Measurements from ENCODE around the gene AFF4. TPM values are rescaled to one million over a fixed set of nuclear protein-coding genes. Genes with fewer than 3 reads are reported as not detected.
A peak's percentile ranks its signal among the peaks of the same experiment; 100 is the strongest.

The AFF4 gene
- total and polyA plus RNA-seq, 9 of the 15 experiments (the other 6 are each of a cell fraction or from before 2014, with no cell fraction given) = 1.7 to 25.8 (median 17.9) TPM

- TF ChIP-seq ZNF77 (CRISPR knock-in tag; IDR thresholded peaks at IDR 0.05) (no peak), SETDB1 (IDR thresholded peaks at IDR 0.05; ENCODE audit: low read length) (no peak), ZNF766 (CRISPR knock-in tag; conservative IDR thresholded peaks at IDR 0.05) (no peak), CC2D1A (IDR thresholded peaks at IDR 0.05) (no peak), CLOCK (CRISPR knock-in tag; IDR thresholded peaks at IDR 0.05; ENCODE audit: borderline replicate concordance) (no peak), NONO (IDR thresholded peaks at IDR 0.05; ENCODE audit: low read depth in 2 of 2, low read length in 1 of 2) (no peak), KDM5B (IDR thresholded peaks at IDR 0.05; ENCODE audit: insufficient replicate concordance, low read depth, low read length) (no peak), STAG1 (CRISPR knock-in tag; IDR thresholded peaks at IDR 0.05; ENCODE audit: borderline replicate concordance) (0 out of 2 replicates have a peak, but pooled peaks have one; percentile 8), MCM5 (IDR thresholded peaks at IDR 0.05; ENCODE audit: low read depth) (no peak), GABPB2 (CRISPR knock-in tag; conservative IDR thresholded peaks at IDR 0.05) (no peak), ZNF184 (CRISPR knock-in tag; IDR thresholded peaks at IDR 0.05) (no peak), ARID1B (IDR thresholded peaks at IDR 0.05) (no peak), IFI16 (CRISPR knock-in tag; IDR thresholded peaks at IDR 0.05) (no peak), EHMT2 (IDR thresholded peaks at IDR 0.05) (no peak), PRPF4 (IDR thresholded peaks at IDR 0.05; ENCODE audit: insufficient read depth, low read depth, low read length, poor library complexity, severe bottlenecking) (no peak), ILK (tag; IDR thresholded peaks at IDR 0.05; ENCODE audit: borderline replicate concordance, low read depth) (no peak), PHF20 (IDR thresholded peaks at IDR 0.05; ENCODE audit: partially characterized antibody) (peak; percentile 50), E2F4 (CRISPR knock-in tag; IDR thresholded peaks at IDR 0.05; ENCODE audit: low read depth) (no peak), LARP7 (IDR thresholded peaks at IDR 0.05) (0 out of 2 replicates have a peak, but pooled peaks have one; percentile 24), PTRF (tag; IDR thresholded peaks at IDR 0.05) (no peak)
- TF ChIP-seq, protein P1, sequence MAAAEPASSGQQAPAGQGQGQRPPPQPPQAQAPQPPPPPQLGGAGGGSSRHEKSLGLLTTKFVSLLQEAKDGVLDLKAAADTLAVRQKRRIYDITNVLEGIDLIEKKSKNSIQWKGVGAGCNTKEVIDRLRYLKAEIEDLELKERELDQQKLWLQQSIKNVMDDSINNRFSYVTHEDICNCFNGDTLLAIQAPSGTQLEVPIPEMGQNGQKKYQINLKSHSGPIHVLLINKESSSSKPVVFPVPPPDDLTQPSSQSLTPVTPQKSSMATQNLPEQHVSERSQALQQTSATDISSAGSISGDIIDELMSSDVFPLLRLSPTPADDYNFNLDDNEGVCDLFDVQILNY (CRISPR knock-in tag; IDR thresholded peaks at IDR 0.05) = no peak
These were observed 97.6 kb downstream of the AFF4 start (continued) for GRCh38 chr5:132865668-132866341.

Measured in K562 (cell line).